ENCODE results near the gene SMARCA4. TPM values are rescaled to one million over a fixed set of nuclear protein-coding genes. Genes with fewer than 3 reads are reported as not detected.

SMARCA4 gene
- total RNA-seq (2014; rRNA removed; shearing (Covaris generic)), result 112 and 152 TPM in 2 replicates

DNA sequence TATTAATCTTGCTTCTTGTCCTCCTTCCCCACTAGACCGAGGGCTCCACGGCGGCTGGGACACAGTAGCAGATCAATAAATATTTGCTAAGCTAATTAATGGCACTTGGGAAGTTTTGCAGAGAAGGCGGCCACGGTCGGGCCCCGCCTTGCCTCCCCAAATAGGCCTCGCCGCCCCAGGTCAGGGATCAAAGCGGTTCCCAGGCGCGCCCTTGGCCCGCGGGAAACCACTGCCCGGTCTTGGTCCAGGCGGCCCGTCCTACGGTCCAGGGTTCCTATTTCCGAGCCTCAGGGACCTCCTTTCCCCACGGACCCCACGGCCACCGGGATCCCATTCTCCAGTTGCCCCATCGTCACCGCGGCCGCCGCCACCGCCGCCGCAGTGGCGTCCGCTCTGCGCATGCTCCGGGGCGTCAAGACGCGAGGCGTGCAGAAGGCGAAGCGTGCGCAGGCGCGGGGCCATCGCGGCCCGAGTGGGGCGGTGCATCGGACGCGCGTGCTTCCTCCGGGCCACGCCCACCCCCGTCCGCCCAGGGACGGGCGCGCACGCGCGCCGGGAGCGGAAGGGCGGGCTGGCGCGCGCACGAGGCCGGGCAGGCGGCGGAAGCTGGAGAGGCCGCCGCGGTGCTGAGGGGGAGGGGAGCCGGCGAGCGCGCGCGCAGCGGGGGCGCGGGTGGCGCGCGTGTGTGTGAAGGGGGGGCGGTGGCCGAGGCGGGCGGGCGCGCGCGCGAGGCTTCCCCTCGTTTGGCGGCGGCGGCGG is at the start of gene SMARCA4:
TSS of gene SMARCA4 (plus strand) at position 717 of the 759 bp plus-strand sequence. CDS start 23,122 bp downstream, outside the sequence.
- DNase-seq (ENCODE audit: low read depth), result peak; percentile 99

DNA sequence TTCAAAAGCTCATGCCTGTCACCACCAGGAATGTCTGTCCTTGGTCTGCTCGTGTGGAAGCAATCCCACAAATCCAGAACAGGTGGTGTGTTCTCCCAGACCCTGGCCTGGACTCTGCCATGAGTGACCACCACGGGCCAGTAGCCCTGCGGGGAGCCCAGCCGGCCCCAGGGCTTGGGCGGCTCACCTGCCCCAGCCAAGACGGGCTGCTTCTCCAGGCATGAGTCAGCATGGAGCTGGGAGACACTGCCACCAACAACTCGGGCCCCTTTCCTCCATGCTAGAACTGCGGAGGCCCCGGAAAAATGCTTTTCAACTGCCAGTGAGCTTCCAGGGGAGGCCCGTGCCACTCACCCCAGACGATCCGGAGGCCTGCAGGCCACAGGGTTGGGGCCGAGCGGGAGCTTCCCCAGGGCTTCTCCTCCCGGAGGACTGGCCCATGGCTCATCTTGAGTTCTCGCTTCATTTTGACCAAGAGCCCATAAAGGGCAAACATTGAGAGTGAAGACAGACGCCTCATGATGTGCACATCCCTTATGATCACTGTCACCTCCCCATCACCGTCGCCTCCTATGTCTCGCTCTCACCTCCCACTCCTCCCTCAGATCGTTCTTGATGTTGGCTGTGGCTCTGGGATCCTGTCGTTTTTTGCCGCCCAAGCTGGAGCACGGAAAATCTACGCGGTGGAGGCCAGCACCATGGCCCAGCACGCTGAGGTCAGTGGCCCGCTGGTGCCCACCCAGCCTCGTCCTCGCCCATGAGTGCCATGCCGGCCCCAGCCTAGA is 49.1 kb upstream of the SMARCA4 start:
- no peak for DNase-seq (ENCODE audit: low read depth)

DNA sequence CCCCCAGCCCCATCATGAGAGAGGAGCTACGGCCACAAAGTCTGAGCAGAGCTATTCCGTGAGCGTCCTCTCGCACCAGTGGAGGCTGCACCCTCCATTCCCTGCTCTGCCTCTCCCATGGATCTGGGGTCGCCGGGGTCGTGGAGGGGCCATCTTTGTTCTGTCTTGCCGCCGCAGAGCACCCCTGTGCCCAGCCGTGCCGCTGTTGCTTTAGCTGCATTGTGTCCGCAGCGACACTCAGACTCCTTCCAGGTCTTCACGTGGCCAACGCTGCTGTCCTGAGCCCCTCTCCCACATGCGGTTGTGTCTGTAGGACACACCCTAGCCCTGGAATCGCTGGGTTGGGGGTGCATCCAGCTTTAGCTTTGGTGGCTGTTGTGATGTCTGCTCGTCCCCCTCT is 48.2 kb upstream of the SMARCA4 start:
- no peak for DNase-seq (ENCODE audit: low read depth)

DNA sequence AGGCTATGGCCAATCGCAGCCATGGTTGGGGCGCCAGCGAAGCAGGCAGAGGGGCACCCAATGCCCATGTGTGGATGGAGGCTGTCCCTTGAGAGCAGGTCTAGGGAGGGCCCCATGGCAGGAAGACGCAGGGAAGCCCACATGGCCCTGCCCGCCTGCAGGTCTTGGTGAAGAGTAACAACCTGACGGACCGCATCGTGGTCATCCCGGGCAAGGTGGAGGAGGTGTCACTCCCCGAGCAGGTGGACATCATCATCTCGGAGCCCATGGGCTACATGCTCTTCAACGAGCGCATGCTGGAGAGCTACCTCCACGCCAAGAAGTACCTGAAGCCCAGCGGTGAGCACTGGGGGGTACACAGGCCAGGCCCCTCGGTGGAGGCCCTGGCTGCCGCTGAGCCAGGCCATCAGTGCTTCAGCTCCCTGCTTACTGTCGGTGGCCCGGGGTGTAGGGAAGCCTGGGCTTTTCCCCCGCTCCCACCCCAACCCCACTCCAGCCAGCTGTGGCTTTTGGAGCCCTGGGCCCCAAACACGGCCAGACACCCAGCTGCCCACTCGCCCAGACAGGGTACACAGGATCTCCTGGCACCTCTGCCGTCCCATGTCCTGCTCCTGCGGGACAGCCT is 47.0 kb upstream of the SMARCA4 start:
- no peak for DNase-seq (ENCODE audit: low read depth)

DNA sequence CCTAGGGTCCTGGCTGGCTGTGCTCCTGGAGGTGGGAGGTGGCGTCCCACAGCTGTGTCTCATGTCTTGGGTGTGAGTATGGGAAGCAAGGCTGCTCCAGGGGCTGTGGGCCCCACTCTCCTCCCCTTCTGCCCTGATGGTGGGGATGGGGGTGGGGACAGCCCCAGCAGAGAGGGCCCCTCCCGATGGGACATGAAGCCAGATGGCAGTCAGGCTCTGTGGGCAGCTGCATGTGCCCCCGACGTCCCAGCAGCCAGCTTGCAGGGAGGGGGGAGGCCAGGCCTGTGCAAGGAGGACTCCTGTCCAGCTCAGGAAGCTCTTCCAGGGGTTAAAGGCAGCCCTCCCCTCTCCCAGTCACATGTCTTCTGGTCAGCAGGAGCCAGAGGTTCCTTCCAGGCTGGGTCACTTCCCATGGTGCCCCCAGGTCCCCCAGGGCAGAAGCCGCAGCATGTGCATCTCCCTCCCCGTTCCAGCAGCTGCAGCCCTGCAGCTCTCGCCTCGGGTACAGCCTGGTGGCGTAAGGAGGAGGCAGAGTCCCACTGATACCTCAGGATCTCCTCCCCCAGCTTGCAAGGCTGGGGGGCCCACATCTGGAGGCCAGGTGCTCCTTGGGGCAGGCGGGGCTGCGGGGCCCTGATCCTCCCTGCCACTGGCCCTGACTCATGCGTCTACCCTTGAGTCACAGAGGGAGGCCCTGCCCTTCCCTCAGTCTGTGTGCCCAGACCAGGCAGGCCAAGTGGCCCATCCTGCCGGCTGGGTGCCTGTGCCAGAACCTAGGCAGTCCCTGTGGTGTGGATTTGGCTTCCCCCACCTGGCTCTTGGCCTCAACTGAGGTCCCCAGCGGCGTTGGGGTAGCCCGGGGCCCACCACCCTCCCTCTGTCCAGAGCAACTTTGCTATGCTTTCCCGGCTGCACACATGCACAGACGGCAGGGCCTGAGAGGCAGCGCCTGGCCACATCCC is 45.4 kb upstream of the SMARCA4 start:
- DNase-seq (ENCODE audit: low read depth), result peak; percentile 92

DNA sequence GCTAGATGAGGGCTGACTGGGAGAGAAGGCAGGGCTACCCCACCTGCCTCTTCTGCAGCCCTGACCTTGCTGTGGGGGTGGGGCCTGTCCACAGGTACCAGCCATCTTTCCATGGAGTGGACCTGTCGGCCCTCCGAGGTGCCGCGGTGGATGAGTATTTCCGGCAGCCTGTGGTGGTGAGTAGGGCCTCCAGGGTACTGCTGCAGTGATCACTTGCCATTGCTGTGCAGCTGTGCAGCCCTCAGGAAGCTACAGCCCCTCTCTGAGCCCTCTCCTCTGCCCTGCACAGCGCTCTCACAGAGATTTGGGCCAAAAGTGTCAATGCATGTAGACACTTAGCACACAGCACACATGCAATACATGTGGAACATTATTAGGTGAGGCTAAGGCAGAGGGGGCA is 44.2 kb upstream of the SMARCA4 start:
- no peak for DNase-seq (ENCODE audit: low read depth)

DNA sequence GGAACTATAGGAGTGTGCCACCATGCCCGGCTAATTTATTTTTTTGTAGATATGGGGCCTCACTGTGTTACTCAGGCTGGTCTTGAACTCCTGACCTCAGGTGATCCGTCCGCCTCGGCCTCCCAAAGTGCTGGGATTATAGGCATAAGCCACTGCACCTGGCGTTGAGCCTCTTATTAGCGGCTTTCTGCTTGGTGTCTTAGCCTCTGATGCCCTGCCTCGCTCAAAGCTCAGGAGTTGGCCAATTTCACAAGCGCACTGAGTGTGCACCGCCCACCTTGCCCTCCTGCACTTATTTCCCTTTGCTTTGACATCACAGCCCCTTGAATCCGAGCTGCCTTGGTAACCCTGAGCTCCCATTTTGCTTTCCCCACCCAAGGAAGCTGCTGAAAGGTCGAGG is 42.5 kb upstream of the SMARCA4 start:
- no peak for DNase-seq (ENCODE audit: low read depth)

DNA sequence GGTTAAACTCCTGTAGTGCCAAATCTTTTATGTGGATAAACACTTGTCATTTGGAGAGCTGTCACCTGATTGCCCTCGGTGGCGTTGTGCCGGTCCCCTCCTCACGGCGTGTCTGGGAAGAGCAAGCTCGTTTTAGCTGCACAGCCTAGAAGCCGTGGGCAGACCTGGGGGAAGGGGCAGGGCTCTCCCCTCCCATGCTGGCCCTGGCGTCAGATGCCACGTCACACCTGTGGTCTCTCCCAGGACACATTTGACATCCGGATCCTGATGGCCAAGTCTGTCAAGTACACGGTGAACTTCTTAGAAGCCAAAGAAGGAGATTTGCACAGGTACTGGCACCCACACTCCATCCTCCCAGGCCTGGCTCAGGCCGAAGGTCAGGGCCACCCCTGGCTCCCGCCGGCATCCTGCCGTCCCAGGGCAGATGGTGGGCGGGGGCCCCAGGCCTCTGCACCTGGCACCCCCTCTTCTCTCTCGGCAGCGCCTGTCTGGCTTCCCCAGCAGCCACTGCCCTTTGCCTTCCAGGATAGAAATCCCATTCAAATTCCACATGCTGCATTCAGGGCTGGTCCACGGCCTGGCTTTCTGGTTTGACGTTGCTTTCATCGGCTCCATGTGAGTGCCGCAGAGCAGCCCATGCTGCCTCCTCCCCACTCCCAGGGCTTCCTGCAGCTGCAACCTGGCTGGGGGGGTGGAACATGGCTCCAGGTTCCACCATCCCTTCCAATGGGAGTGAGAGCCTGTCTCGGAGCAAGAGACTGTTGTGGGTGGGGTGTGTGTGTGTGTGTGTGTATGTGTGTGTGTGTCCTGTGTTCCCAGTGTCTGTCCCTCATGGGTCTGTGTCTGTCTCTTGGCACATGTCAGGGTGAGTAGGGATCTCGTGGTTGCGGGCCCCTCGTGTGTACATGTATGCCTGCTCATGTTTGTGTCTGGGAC is 41.2 kb upstream of the SMARCA4 start:
- DNase-seq (ENCODE audit: low read depth), result no peak

DNA sequence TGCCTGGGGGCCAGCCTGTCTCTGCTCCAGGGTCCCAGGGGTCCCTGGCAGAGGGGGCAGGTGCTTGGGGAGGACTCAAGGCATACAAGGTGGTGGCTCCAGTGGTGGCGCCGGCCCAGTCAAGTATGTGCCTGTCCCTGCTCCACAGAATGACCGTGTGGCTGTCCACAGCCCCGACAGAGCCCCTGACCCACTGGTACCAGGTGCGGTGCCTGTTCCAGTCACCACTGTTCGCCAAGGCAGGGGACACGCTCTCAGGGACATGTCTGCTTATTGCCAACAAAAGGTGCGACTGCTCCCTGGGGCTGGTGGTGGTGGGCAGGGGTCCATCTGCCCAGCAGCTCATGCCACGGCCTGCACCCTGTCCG is 40.6 kb upstream of the SMARCA4 start:
- no peak for DNase-seq (ENCODE audit: low read depth)

DNA sequence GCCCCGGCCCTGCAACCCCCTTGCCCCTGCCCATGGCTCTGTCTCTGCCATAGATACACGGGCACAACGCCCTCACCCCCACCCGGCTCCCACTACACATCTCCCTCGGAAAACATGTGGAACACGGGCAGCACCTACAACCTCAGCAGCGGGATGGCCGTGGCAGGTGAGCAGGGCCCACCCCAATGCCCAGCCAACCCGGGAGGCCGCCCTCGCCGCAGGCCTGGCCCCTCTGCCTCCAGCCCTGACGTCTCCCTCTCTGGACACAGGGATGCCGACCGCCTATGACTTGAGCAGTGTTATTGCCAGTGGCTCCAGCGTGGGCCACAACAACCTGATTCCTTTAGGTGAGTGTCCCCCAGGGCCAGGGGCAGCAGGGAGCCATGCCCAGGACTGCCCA is 40.0 kb upstream of the SMARCA4 start:
- DNase-seq (ENCODE audit: low read depth), result no peak

DNA sequence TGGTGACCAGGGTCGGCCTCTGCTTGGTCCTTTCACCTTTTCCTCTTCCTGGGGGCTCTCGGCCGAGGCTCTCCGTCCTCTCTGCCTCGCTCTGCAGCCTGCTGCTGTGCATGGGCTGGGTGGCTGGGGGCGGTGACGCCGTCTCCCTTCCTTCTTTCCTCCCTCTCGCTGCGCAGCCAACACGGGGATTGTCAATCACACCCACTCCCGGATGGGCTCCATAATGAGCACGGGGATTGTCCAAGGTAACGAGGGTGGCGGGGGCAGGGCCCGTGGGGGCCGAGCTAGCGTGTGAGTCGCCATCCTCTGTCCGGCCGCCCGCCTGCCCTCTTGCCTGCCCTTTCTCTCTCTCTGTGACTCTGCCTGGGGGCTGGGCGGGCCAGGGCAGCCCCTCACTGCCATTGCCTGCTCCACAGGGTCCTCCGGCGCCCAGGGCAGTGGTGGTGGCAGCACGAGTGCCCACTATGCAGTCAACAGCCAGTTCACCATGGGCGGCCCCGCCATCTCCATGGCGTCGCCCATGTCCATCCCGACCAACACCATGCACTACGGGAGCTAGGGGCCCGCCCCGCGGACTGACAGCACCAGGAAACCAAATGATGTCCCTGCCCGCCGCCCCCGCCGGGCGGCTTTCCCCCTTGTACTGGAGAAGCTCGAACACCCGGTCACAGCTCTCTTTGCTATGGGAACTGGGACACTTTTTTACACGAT is 39.5 kb upstream of the SMARCA4 start:
- DNase-seq (ENCODE audit: low read depth), result no peak

DNA sequence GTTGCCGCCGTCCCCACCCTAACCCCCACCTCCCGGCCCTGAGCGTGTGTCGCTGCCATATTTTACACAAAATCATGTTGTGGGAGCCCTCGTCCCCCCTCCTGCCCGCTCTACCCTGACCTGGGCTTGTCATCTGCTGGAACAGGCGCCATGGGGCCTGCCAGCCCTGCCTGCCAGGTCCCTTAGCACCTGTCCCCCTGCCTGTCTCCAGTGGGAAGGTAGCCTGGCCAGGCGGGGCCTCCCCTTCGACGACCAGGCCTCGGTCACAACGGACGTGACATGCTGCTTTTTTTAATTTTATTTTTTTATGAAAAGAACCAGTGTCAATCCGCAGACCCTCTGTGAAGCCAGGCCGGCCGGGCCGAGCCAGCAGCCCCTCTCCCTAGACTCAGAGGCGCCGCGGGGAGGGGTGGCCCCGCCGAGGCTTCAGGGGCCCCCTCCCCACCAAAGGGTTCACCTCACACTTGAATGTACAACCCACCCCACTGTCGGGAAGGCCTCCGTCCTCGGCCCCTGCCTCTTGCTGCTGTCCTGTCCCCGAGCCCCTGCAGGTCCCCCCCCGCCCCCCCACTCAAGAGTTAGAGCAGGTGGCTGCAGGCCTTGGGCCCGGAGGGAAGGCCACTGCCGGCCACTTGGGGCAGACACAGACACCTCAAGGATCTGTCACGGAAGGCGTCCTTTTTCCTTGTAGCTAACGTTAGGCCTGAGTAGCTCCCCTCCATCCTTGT is 38.8 kb upstream of the SMARCA4 start:
- no peak for DNase-seq (ENCODE audit: low read depth)

DNA sequence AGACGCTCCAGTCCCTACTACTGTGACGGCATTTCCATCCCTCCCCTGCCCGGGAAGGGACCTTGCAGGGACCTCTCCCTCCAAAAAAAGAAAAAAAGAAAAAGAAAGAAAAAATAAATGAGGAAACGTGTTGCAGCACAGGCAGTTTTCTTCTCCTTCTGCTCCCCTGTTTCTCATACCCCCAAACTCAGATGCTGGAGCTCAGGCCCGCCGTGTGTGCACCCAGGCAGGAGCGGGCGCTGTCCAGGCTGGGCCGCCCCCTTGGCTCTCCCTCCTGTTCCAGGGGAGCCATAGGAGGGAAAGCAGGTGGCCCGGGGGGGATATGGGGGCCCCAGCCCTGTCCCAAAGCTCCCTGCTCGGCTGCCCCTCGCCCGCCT is 38.2 kb upstream of the SMARCA4 start:
- DNase-seq (ENCODE audit: low read depth), result no peak

DNA sequence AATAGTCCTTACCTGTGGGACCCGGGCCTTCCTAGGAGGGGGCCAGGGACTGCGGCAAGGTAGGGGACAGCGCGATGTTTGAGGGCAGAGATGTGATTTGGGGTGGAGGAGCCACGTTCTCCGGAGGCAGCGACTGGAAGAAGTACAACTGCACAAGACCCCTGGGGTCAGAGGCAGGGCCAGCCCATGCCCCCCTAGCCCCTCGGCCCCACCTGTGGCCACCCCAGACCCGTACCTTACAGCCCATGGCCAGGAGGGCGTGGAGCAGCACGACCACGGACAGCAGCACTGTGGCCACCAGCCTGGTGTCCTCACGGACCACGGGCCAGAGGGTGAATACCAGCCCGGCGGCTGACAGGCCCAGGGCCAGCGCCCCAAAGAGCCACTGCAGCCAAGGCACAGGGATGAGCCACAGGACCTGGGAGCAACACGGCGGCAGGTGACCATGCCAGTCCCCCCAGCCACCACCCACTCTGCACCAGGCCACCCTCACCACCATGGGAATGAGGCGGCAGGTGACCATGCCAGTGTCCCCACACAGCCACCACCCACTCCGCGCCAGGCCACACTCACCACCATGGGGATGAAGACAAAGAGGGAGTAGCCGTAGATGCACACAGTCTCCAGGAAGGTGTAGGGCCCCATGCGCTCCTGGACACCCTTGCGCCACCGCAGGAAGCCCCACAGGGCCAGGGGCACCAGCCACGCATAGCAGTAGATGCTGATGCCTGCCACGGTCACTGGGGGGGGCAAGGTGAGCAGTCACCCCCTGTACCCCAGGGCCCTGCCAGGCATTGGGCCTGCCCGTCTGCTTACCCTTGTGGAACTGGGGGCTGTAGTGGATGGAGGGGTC is 37.3 kb upstream of the SMARCA4 start:
- DNase-seq (ENCODE audit: low read depth), result no peak

DNA sequence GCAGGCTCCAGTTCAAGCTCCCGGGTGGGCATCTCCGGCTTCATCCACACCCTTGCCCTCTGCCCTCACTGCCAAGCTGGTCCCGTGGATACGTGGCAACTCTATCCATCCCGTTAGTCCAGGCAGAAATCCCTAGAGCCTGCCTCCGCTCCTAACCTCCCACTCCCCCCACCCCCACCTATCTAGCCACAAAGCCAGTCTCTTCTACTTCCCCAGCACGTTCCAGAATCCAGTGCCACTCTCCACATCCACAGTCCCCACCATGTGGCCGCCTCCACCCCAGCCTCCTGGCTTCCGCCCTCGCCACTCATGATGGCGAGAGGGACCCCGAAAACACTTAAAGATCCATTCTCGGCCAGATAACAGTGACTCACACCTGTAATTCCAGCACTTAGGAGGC is 36.2 kb upstream of the SMARCA4 start:
- no peak for DNase-seq (ENCODE audit: low read depth)

DNA sequence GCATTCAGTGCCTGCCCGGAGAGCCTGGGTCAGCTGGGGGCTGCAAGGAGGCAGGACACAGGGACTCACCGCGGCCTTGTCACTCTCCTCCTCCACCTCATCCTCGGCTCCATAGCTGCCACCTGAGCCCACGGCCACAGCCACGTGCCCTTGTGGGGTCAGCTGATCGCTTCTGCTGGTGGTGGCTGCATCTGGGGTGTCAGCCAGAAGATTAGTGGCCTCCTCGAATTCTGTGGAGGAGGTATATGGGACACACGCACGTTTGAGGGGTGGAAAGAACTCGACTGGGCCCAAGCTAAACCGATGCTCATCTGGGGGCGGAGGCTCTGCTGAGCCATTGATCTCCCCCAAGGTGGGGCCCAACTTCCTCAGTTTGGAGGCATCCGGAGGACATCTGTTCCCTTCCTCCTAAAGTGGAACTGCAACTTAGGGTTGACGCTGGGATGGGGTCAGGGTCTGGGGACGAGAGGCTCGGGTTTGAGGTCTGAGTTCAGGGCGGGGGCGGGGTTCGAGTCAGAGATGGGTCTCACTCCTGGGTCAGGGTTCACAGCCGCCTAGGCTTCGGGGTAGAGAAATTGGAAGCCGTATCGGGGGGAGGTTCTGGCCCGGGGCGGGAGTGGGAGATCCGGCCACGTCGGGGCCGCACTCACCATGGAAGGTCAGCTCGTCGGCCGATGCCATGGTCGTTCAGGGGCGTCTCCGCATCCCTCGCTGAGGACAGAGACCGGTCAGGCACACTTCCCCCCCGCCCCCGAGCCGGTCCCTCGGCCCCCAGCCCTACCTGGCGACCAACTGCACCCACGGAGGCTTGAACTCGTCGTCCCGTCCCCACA is 32.9 kb upstream of the SMARCA4 start:
- DNase-seq (ENCODE audit: low read depth), result no peak

Data from Daoy (cell line).